ENCODE measurements around the gene ATP10A.

DNA sequence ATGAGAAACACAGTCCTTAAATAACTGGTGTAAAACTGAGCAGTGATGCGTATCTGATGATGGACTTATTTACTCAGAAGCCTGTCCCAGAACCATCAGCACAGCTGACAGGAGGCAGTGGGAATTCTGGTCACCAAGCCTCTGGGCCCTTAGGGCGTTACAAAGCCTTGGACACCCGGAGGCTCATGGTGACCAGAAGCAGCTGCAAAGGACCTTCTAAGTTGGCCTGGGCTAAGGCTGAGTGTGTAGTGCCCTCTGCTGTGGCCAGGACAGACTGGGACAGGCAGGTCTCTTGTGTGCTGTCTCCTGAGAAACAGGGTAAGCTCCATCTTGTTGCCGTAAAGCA, 168.9 kb downstream of the ATP10A start:
- TF ChIP-seq, protein P1, sequence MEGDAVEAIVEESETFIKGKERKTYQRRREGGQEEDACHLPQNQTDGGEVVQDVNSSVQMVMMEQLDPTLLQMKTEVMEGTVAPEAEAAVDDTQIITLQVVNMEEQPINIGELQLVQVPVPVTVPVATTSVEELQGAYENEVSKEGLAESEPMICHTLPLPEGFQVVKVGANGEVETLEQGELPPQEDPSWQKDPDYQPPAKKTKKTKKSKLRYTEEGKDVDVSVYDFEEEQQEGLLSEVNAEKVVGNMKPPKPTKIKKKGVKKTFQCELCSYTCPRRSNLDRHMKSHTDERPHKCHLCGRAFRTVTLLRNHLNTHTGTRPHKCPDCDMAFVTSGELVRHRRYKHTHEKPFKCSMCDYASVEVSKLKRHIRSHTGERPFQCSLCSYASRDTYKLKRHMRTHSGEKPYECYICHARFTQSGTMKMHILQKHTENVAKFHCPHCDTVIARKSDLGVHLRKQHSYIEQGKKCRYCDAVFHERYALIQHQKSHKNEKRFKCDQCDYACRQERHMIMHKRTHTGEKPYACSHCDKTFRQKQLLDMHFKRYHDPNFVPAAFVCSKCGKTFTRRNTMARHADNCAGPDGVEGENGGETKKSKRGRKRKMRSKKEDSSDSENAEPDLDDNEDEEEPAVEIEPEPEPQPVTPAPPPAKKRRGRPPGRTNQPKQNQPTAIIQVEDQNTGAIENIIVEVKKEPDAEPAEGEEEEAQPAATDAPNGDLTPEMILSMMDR (IDR thresholded peaks at IDR 0.05) = no peak
- TF ChIP-seq POLR2A (IDR thresholded peaks at IDR 0.05) = no peak

Measured in ovary (tissue), 3 donors.